Transverse colon (tissue), 3 donors: Measurements from ENCODE around the gene KRT7.

ENCODE experiments used
- POLR2A ChIP-seq: fragments of 450-650 bp; IDR thresholded peaks from one replicate; pipeline ENCODE4 v1.6.1; 2016; ENCODE audit warnings: antibody characterized with exemption, mild to moderate bottlenecking, moderate library complexity
- TF ChIP-seq, protein P1 (sequence below), 5 experiments: fragments of 200-600 bp in 3 of 5; fragments of 450-650 bp in 2 of 5; sonication (generic) in 3 of 5; IDR thresholded peaks; 1 replicate in 2 of 5; 2 replicates in 3 of 5; pipeline ENCODE4 v1.5.1; 2016 to 2017; ENCODE audit warnings: antibody characterized with exemption in 5 of 5, inconsistent platforms in 3 of 5, mild to moderate bottlenecking in 2 of 5, moderate library complexity in 1 of 5

DNA sequence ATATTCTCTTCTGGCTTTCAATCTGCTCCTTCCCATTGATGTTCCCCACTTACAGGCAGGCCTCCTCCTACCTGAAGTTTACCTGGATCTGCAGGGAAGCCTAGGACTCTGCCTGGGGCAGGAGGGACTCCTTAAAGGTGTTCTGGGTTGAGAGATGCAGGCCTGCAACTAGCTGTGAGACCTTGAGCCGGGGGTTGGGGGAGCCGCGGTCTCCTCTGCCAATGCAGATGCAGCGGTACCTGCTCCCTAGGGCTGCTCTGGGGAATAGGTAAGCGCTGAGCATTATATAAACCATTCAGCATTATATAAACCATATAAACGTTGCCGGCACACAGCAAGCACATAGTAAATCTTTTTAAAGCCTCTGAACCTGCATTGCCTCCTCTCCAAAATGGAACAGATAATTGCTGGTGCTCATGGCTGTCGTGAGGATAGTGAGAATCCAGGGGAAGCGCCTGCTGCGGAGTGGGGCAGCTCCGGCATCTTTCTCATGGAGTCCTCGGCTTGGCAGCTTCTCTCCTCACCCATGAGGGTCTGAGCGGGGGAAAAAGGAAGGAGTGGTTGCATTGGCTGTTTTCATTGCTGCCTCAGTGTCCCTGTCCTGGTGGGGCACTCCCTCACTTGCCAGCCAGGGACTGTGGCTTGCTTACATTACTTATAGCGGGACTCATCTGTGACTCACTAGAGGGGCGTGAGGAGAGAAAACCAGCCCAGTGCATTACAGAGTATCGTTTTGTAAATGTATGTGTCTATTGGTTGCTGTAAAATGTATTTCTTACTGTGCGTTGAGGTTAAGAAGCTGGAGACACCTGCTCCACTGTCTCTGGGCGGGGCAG is 28.7 kb upstream of the KRT7 start:
- TF ChIP-seq, protein P1, sequence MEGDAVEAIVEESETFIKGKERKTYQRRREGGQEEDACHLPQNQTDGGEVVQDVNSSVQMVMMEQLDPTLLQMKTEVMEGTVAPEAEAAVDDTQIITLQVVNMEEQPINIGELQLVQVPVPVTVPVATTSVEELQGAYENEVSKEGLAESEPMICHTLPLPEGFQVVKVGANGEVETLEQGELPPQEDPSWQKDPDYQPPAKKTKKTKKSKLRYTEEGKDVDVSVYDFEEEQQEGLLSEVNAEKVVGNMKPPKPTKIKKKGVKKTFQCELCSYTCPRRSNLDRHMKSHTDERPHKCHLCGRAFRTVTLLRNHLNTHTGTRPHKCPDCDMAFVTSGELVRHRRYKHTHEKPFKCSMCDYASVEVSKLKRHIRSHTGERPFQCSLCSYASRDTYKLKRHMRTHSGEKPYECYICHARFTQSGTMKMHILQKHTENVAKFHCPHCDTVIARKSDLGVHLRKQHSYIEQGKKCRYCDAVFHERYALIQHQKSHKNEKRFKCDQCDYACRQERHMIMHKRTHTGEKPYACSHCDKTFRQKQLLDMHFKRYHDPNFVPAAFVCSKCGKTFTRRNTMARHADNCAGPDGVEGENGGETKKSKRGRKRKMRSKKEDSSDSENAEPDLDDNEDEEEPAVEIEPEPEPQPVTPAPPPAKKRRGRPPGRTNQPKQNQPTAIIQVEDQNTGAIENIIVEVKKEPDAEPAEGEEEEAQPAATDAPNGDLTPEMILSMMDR (IDR thresholded peaks at IDR 0.05) = no peak
- TF ChIP-seq POLR2A = no peak
